Right lobe of liver (tissue), 4 donors: ENCODE measurements around the gene XRCC3.

ENCODE experiments used
- POLR2A ChIP-seq: fragments of 450-650 bp; IDR thresholded peaks from one replicate; pipeline ENCODE4 v1.6.1; 2017; ENCODE audit warnings: antibody characterized with exemption, mild to moderate bottlenecking
- TF ChIP-seq, protein P1 (sequence below), 4 donors: fragments of 200-600 bp in 3 of 4; fragments of 450-650 bp in 1 of 4; IDR thresholded peaks; one replicate each; pipeline versions ENCODE4 v1.5.1 to v1.8.0; 2016 to 2022; ENCODE audit warnings: antibody characterized with exemption in 4 of 4, mild to moderate bottlenecking in 2 of 4
- donor health status: DM: no; HTN: no; CAD: no.
- donor health status: DM: no; HTN: no; CAD: no.
- donor health status: DM: no; HTN: yes; CAD: no.

DNA sequence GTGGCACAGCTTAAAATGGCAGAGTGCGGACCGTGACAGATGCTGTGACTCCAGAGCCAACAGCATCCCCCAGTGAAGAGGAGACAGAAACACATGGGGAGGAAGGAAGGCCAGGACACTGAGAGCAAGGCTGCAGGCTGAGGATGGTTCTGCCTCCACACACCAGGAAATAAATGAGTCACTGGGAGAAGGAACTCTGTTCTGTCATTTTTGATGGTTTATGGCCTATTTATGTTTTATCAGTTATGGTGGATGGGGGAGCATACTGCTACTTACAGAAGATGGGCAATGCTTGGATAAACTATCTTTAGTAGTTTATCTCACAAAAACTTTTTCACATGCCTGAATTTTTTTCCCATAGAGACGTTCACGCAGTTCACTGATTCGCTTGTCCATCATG, 34.2 kb upstream of the XRCC3 start:
- TF ChIP-seq, protein P1, sequence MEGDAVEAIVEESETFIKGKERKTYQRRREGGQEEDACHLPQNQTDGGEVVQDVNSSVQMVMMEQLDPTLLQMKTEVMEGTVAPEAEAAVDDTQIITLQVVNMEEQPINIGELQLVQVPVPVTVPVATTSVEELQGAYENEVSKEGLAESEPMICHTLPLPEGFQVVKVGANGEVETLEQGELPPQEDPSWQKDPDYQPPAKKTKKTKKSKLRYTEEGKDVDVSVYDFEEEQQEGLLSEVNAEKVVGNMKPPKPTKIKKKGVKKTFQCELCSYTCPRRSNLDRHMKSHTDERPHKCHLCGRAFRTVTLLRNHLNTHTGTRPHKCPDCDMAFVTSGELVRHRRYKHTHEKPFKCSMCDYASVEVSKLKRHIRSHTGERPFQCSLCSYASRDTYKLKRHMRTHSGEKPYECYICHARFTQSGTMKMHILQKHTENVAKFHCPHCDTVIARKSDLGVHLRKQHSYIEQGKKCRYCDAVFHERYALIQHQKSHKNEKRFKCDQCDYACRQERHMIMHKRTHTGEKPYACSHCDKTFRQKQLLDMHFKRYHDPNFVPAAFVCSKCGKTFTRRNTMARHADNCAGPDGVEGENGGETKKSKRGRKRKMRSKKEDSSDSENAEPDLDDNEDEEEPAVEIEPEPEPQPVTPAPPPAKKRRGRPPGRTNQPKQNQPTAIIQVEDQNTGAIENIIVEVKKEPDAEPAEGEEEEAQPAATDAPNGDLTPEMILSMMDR (IDR thresholded peaks at IDR 0.05), result no peak
- TF ChIP-seq POLR2A, result no peak
